Measurements from ENCODE around the gene PDIA5.

- TF ChIP-seq POLR2AphosphoS5 (IDR thresholded peaks at IDR 0.05) (no peak), EP300 (conservative IDR thresholded peaks at IDR 0.05; ENCODE audit: poor library complexity, severe bottlenecking) (no peak), CTCF (IDR thresholded peaks at IDR 0.05; ENCODE audit: poor library complexity, severe bottlenecking) (no peak), SMC3 (conservative IDR thresholded peaks at IDR 0.05; ENCODE audit: poor library complexity) (no peak), MXI1 (conservative IDR thresholded peaks at IDR 0.05; ENCODE audit: poor library complexity, severe bottlenecking) (no peak), EZH2 (IDR thresholded peaks at IDR 0.05; ENCODE audit: borderline replicate concordance, insufficient read depth, low read length, poor library complexity, severe bottlenecking) (no peak), TAF1 (IDR thresholded peaks at IDR 0.05; ENCODE audit: low read depth) (no peak), RAD21 (conservative IDR thresholded peaks at IDR 0.05) (no peak), REST (IDR thresholded peaks at IDR 0.05; ENCODE audit: borderline replicate concordance) (no peak)
Observed at GRCh38 chr3:123167686-123168085, 100.9 kb downstream of the PDIA5 start.
